Measurements from ENCODE around the gene PRR18. TPM values are rescaled to one million over a fixed set of nuclear protein-coding genes. Genes with fewer than 3 reads are reported as not detected.
A peak's percentile ranks its signal among the peaks of the same experiment; 100 is the strongest.

Gene PRR18
- total and polyA plus RNA-seq, 5 experiments from 2014 or later = not detected

- no peaks in the 10 kb centered on the region for H3K27me3 Mint-ChIP-seq
- POLR2A ChIA-PET = no interaction called here
- DNase-seq = no peak
- H3K36me3 Mint-ChIP-seq = peaks cover 0 to 10% (median 0%) of the 10 kb centered on the region in 3 donors
- no peak overlapping the region for H3K4me3 Mint-ChIP-seq
- no peak for ATAC-seq
- H3K27ac Mint-ChIP-seq = no peak overlapping the region
- H3K9me3 Mint-ChIP-seq = peaks cover 0 to 12% (median 2%) of the 10 kb centered on the region in 9 donors
- peaks cover 3 to 17% (median 7%) of the 10 kb centered on the region in 4 donors for H3K4me1 Mint-ChIP-seq
Measured at GRCh38 chr6:166344240-166344639, 36.0 kb upstream of the PRR18 start.

DNA sequence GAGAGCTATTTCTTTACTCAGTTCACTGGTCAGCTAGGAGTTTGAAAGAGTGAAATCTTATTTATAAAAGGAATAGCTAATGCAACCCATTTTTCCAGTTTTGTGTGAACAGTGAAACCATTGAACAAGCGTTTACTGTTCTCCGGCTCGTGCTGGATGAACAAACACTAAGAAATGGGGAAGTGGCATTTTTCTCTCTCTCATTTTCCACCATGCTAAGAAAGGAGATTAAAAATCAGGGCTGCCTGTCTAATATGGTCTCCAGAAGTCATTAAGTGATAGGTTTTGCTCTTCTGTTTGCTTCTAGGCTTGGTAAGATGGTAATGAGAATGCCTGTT is 34.9 kb upstream of the PRR18 start:
- Mint-ChIP-seq H3K4me1 (peaks cover 3 to 17% (median 9%) of the 10 kb centered on the region in 4 donors), H3K9me3 (peaks cover 0 to 4% (median 0%) of the 10 kb centered on the region in 9 donors), H3K27ac (peak overlapping the region in 9 of 10 donors; percentile 13 to 97 (median 61)), H3K36me3 (peaks cover 0 to 5% (median 3%) of the 10 kb centered on the region in 3 donors), H3K4me3 (peak overlapping the region; percentile 80 to 97 (median 92)), H3K27me3 (no peaks in the 10 kb centered on the region)
- no peak for DNase-seq
- POLR2A ChIA-PET = interaction anchor here (1.0 to 2.0 kb wide), 2 partner anchors 38 to 145 kb away, joined by 4 to 5 read pairs; no protein-coding TSS in a partner anchor
- no peak for ATAC-seq

GRCh38 chr6:166342349-166343149 is 34.4 kb upstream of the PRR18 start, which contains the start of gene SFT2D1:
Gene SFT2D1, minus strand, starts transcription at chr6:166342545. Its CDS starts 64 bp downstream, at chr6:166342481.
- H3K4me3 Mint-ChIP-seq = peak within 1 kb of the TSS; percentile 80 to 97 (median 92)
- H3K4me1 Mint-ChIP-seq = peaks cover 3 to 17% (median 10%) of the 10 kb centered on the region in 4 donors
- H3K9me3 Mint-ChIP-seq = no peaks in the 10 kb centered on the region
- DNase-seq = peak; percentile 33 to 85 (median 59)
- H3K27ac Mint-ChIP-seq = peak within 1 kb of the TSS; percentile 67 to 97 (median 92)
- peaks cover 0 to 11% (median 1%) of the 10 kb centered on the region in 3 donors for H3K36me3 Mint-ChIP-seq
- no peaks in the 10 kb centered on the region for H3K27me3 Mint-ChIP-seq
- POLR2A ChIA-PET = interaction anchor here (0.9 to 2.0 kb wide), 6 partner anchors 39 to 285 kb away, joined by 3 to 5 read pairs (median 4); partner anchors contain the start of gene RPS6KA2
- ATAC-seq = peak; percentile 55 to 63

DNA sequence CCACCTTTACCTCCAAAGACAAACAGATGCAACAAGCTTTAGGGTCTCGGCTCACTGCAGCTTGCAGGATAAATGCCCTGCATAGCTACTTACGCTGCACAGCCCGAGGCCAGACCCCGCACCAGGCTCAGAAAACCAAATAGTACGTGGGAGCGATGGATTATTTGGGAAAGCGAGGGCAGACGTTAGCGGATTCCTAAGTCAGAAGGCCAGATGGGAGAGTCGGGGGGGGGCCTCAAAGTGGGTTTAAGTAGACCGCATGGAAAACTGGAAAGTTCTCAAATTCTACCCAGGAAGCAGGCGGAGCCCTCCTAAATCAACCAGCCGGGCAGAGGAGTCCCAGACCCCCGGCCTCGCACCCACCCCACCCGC is 33.8 kb upstream of the PRR18 start:
- Mint-ChIP-seq H3K27me3 (no peaks in the 10 kb centered on the region), H3K9me3 (no peaks in the 10 kb centered on the region), H3K4me1 (peaks cover 3 to 17% (median 14%) of the 10 kb centered on the region in 4 donors), H3K36me3 (peaks cover 0 to 17% (median 6%) of the 10 kb centered on the region in 3 donors), H3K4me3 (peak overlapping the region; percentile 80 to 97 (median 92)), H3K27ac (peak overlapping the region; percentile 67 to 97 (median 91))
- DNase-seq = peak in 1 of 10 donors; percentile 35
- POLR2A ChIA-PET = interaction anchor here (0.6 to 2.0 kb wide), 7 partner anchors 11 to 285 kb away, joined by 3 to 4 read pairs (median 4); partner anchors contain the start of gene RPS6KA2
- peak; percentile 53 to 55 for ATAC-seq

- Mint-ChIP-seq H3K4me3 (peak overlapping the region; percentile 80 to 97 (median 92)), H3K4me1 (peaks cover 3 to 17% (median 14%) of the 10 kb centered on the region in 4 donors), H3K9me3 (no peaks in the 10 kb centered on the region), H3K27ac (peak overlapping the region; percentile 67 to 97 (median 91)), H3K36me3 (peaks cover 0 to 22% (median 10%) of the 10 kb centered on the region in 3 donors), H3K27me3 (no peaks in the 10 kb centered on the region)
- POLR2A ChIA-PET = interaction anchor here (0.6 to 2.0 kb wide), 8 partner anchors 11 to 286 kb away, joined by 3 to 4 read pairs (median 4); partner anchors contain the start of gene RPS6KA2
- DNase-seq (peak in 5 of 10 donors; percentile 7 to 60 (median 44)), ATAC-seq (peak; percentile 50 to 66)
Measured at GRCh38 chr6:166341464-166341863, 33.3 kb upstream of the PRR18 start.

- Mint-ChIP-seq H3K36me3 (peaks cover 11 to 42% (median 25%) of the 10 kb centered on the region in 3 donors), H3K27ac (no peak overlapping the region), H3K9me3 (no peaks in the 10 kb centered on the region), H3K27me3 (no peaks in the 10 kb centered on the region), H3K4me3 (no peak overlapping the region), H3K4me1 (peaks cover 15 to 34% (median 24%) of the 10 kb centered on the region in 4 donors)
- DNase-seq (no peak), ATAC-seq (no peak)
- POLR2A ChIA-PET = no interaction called here
Measured at GRCh38 chr6:166338854-166339253, 30.7 kb upstream of the PRR18 start.

DNA sequence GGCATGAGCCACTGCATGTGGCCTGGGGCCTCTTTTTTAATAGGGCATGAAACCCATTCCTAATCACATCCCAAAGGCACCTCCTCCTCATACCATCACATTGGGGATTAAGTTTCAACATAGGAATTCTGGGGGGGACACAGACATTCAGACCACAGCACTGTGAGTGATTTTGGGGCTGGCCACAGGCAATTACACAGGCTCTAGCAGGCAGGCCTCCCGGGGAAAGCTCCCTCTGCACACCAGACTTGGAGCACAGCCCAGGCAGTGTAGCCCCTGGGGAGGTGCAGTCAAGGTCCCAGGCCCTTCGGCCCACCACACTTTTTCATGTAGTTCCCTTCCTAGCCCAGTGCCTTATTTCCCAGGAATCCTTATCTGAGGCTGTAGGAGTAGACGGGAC is 28.7 kb upstream of the PRR18 start:
- Mint-ChIP-seq H3K27ac (no peak overlapping the region), H3K4me1 (peaks cover 6 to 51% (median 39%) of the 10 kb centered on the region in 4 donors), H3K4me3 (no peak overlapping the region), H3K9me3 (no peaks in the 10 kb centered on the region), H3K36me3 (peaks cover 11 to 51% (median 25%) of the 10 kb centered on the region in 3 donors), H3K27me3 (no peaks in the 10 kb centered on the region)
- POLR2A ChIA-PET = no interaction called here
- no peak for DNase-seq
- no peak for ATAC-seq

GRCh38 chr6:166335378-166336302 is 27.4 kb upstream of the PRR18 start:
- Mint-ChIP-seq H3K27ac (no peak overlapping the region), H3K9me3 (no peaks in the 10 kb centered on the region), H3K4me3 (peak overlapping the region in 2 of 10 donors; percentile 31 to 58), H3K36me3 (peaks cover 11 to 54% (median 25%) of the 10 kb centered on the region in 3 donors), H3K27me3 (no peaks in the 10 kb centered on the region), H3K4me1 (peaks cover 5 to 51% (median 39%) of the 10 kb centered on the region in 4 donors)
- DNase-seq = no peak
- ATAC-seq = no peak
- POLR2A ChIA-PET = no interaction called here

DNA sequence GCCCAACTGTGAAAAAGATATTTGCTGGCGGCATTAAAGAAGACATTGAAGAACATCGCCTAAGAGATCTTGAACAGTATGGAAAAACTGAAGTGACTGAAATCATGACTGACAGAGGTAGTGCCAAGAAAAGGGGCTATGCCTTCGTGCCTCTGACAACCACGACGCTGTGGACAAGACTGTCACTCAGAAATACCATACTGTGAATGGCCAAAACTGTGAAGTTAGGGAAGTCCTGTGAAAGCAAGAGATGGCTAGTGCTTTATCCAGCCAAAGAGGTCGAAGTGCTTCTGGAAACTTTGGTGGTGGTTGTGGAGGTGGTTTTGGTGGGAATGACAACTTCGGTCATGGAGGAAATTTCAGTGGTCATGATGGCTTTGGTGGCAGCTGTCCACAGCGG is 26.7 kb upstream of the PRR18 start:
- POLR2A ChIA-PET = no interaction called here
- Mint-ChIP-seq H3K4me3 (peak overlapping the region in 8 of 10 donors; percentile 15 to 79 (median 56)), H3K27ac (peak overlapping the region in 2 of 10 donors; percentile 1 to 14), H3K36me3 (peaks cover 11 to 54% (median 25%) of the 10 kb centered on the region in 3 donors), H3K27me3 (no peaks in the 10 kb centered on the region), H3K9me3 (no peaks in the 10 kb centered on the region), H3K4me1 (peaks cover 5 to 52% (median 39%) of the 10 kb centered on the region in 4 donors)
- DNase-seq (no peak), ATAC-seq (no peak)

- H3K4me3 Mint-ChIP-seq = peak overlapping the region; percentile 38 to 81 (median 71)
- peak overlapping the region in 9 of 10 donors; percentile 3 to 64 (median 38) for H3K27ac Mint-ChIP-seq
- DNase-seq (peak in 6 of 10 donors; percentile 9 to 65 (median 42)), ATAC-seq (peak; percentile 83 to 94)
- peaks cover 13 to 60% (median 38%) of the 10 kb centered on the region in 4 donors for H3K4me1 Mint-ChIP-seq
- POLR2A ChIA-PET = no interaction called here
- no peaks in the 10 kb centered on the region for H3K9me3 Mint-ChIP-seq
- no peaks in the 10 kb centered on the region for H3K27me3 Mint-ChIP-seq
- peaks cover 11 to 63% (median 25%) of the 10 kb centered on the region in 3 donors for H3K36me3 Mint-ChIP-seq
Measured at GRCh38 chr6:166333172-166333995, 25.2 kb upstream of the PRR18 start.
